HG03097 (cell line): ENCODE measurements around the gene LRRC59.
"Not testable (repeated sequence)": the region's sequence is repeated elsewhere in the genome, so short reads cannot be mapped to it uniquely, and the experiment has no call there.

Experiments
- ATAC-seq: cut with Tn5 transposase; IDR thresholded peaks from one replicate; pipeline ENCODE4 v1.9.1; 2021; ENCODE audit not compliant: unreplicated experiment, low FRiP score

LRRC59 gene

DNA sequence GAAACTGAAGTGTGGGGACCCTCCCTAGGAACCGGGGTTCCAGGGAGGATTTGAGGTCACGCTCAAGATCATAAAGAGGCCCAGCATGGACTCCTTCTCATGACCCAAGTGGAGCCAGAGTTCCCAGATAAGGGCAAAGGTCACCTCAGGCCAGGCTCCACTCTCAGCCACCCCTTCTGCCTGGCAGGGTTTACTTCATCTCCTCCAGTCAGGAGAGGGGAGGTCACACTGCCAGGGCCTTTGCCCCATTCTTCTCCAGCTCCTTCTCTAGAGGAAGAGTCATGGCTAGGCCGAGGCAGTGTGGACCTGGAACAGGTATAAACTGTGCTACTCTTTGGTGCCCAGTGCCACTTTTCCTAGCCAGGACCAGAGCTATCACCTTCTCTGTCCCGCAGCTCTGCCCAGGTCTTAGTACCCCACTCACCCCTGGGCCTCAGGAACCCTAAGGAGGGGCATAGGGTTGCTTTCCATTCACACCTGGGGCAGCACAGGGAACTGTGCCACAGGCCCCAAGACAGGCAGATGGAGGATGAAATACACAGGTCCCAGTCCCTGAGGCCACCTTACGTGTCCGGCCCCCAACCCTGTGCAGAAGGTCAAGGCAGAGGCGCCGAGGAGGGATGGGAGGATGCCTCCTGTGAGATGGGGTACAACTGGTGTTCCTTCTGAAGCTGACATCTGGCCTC lies 27.8 kb upstream of the LRRC59 start:
- no peak for ATAC-seq

GRCh38 chr17:50424246-50424995 lies 27.1 kb upstream of the LRRC59 start:
- ATAC-seq, result no peak

DNA sequence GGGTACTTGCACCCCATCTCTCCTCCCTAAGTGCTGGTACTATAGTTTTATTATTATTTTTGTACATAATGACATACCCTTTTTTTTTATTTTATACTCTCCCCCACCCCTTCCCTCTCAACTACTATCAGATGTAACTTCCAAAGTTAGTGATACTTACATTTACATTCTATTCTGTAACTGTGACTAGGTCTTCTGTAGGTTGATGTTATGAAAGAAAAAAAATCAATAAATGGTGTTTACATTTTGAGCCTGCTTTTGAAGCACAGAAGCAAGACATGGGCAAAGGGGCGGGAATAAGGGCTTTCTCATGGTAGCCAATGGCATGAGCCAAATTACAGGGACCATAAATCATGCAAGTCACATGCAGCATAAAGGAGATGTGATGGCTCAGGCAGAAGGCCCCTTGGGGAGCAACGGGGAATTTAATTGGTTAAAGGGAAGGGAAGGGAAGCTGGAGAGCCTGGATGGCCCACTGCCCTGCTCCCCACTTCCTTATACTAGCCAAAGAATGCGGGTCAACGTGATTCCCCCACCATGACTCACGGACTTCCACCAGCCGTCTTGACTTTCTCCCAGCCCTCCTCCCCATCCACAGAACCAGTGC lies 26.3 kb upstream of the LRRC59 start:
- ATAC-seq, result no peak

DNA sequence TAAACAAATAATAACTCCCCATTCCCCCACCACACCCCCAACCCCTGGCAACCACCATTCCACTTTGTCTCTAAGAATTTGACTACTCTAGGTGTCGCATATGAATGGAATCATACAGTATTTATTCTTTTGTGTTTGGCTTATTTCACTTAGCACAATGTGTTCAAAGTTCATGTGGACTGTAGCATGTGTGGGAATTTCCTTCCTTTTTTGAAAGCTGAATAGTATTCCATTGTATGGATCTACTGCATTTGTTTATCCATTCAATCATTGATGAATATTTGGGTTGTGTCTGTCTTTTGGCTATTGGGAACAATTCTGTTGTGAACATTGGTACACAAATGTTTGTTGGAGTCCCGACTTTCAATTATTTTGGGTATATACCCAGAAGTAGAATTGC lies 25.4 kb upstream of the LRRC59 start:
- ATAC-seq, result no peak

DNA sequence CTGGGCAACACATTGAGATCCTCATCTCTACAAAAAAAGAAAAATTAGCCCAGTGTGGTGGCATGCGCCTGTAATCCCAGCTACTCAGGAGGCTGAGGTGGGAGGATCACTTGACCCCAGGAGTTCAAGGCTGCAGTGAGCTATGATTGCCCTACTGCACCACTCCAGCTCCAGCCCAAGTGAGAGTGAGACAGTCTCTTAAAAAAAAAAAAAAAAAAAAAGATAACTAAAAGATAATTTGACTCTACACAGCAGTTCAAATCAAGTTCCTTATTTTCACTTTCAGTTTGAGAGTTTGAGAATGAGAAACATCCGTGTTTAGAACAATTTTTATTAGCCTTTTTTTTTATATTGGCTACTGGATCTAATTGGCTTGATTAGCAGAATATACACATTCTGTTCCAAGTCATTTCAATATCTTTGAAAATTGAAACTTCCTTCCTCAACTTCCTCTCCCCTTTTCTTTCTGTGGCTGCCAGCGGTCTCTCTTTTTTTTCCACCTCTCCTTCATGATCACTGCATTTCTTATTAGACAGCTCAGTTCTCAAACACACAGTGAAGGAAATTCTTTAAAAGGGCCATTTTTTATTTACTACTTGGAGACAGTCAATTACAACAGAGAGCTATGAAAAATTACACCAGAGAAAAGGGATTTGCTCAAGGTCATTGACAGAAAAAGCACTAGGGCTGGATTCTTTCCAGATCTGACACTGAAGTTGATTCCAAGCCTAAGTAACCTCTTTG lies 24.2 kb upstream of the LRRC59 start:
- ATAC-seq, result no peak

DNA sequence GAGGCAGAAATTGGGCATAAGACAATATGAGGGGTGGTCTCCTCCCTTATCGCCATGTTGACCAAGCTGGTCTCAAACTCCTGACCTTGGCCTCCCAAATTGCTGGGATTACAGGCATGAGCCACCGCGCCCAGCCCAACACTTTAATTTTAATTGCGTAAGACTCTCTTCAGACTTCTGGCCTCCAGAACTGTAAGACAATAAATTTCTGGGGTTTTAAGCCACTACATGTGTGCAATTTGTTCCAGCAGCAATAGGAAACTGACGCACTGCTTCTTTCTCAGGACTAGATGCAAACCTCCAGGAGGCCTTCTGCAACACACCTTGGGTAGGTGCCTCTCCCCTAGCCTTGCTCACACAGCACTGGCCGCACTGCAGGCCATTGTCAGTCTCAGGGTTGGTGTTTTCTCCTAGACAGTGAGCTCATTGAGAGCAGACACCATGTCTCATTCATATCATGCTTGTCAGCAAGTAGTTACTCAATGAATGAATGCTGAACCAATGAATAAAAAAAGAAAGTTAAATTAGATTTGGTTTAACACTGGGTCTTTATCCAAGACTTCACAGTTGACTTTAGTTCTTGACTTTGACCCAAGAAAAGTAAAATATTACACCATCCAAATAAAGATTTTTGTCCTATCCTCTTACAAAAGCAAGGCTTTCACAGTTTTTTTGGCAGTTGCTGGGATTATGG lies 23.2 kb upstream of the LRRC59 start:
- no peak for ATAC-seq

GRCh38 chr17:50419577-50419976 lies 22.3 kb upstream of the LRRC59 start:
- not testable (repeated sequence) for ATAC-seq

DNA sequence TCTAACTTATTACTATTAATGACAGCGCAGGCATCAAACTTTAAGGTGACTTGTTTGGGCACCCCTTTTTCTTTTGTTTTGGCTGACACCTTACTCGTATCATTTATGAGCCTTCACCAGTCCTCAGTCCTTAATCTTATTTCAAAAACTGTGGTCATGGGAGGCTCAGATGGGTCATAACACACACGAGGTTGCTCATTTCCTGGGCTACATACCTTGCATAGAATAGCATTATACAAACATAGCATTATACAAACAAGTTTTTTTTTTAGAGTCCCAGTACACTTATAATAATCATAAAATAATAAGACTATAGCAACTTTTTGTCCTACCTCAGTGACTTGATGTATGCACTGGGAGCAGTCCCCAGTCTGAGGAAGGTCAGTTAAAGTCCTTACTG lies 17.5 kb upstream of the LRRC59 start:
- no peak for ATAC-seq

GRCh38 chr17:50412188-50412732 lies 14.9 kb upstream of the LRRC59 start:
- ATAC-seq, result no peak

- ATAC-seq, result no peak
Observed at GRCh38 chr17:50407921-50408320, 10.6 kb upstream of the LRRC59 start.

DNA sequence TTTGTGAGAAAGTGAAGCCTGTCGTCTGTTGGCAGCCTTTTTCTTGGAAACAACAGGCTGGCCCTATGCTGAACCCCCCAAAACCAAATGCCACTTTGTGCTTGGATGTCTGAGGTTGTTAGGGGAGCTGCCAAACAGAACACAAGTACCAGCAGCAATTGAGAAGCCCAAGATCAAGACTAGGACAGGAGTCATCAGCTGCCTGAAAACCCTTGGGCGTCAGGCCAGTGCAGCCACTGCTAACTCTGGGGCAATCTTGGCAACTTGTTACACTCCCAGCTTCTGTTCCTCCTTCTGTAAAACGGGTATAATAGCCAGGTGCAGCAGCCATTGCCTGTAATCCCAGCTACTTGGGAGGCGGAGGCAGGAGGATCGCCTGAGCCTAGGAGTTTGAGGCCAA lies 9.3 kb upstream of the LRRC59 start:
- ATAC-seq, result no peak

DNA sequence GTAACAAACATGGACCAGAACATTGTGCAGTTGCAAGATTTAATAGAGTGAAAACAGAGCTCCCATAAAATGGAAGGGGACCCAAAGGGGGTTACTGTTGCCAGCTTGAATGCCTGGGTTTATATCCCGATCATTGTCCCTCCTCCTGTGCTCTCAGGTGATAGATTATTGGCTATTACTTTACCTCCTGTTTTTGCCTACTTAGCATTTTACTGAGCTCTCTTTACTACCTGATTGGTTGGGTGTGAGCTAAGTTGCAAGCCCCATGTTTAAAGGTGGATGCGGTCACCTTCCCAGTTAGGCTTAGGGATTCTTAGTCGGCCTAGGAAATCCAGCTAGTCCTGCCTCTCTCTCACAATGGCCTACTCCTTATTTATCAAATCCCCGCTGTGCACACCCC lies 8.0 kb upstream of the LRRC59 start:
- not testable (repeated sequence) for ATAC-seq

GRCh38 chr17:50399591-50399990 lies 2.3 kb upstream of the LRRC59 start:
- ATAC-seq, result not testable (repeated sequence)

- not testable (repeated sequence) for ATAC-seq
Observed at GRCh38 chr17:50398672-50399071, 1.3 kb upstream of the LRRC59 start.

DNA sequence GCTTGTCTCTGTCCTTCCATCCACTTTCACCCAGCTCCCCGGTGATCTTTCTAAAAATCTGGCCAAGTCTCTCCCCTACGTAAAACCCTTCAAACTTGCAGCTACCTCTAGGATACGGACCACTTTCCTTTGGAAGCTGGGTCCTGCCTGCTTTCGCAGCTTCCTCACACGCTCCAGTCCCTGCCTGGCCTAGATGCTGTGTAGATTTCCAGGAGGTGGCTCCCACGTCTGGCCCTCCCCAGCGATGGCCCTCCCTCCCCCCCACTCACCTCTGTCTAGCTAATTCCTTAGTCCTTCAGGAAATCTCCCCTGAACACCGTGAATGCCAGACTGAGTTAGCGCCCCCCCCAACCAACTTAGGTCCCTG lies 579 bp upstream of the LRRC59 start:
- ATAC-seq, result no peak

- ATAC-seq, result no peak
Observed at GRCh38 chr17:50396261-50397110, 837 bp downstream of the LRRC59 start.

- ATAC-seq, result no peak
Observed at GRCh38 chr17:50394711-50395110, 2.6 kb downstream of the LRRC59 start.

GRCh38 chr17:50393700-50394099 lies 3.6 kb downstream of the LRRC59 start:
- no peak for ATAC-seq

DNA sequence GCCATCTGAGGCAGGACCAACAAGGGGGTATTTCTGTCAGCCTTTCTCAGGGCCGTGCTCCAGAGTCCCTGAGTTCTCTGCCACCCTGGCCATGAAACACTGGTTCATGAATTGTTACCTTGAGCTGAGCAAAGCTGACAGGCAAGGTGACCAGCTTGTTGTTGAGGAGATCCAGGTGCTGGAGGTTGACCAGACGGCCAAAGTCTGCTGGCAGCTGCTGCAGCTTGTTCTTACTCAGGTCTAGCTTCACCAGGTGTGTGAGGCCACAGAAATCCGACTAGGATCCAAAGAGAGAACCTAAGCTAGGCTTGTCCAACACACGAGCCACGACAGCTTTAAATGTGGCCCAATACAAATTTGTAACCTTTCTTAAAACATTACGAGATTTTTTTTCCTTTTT lies 4.7 kb downstream of the LRRC59 start:
- no peak for ATAC-seq
